D341Med (cell line): Measurements from ENCODE around the gene KIAA2012.

Experiments
- DNase-seq: peaks from one replicate; pipeline ENCODE4 v3.0.0; 2012; ENCODE audit warnings: low spot score

The KIAA2012 gene

DNA sequence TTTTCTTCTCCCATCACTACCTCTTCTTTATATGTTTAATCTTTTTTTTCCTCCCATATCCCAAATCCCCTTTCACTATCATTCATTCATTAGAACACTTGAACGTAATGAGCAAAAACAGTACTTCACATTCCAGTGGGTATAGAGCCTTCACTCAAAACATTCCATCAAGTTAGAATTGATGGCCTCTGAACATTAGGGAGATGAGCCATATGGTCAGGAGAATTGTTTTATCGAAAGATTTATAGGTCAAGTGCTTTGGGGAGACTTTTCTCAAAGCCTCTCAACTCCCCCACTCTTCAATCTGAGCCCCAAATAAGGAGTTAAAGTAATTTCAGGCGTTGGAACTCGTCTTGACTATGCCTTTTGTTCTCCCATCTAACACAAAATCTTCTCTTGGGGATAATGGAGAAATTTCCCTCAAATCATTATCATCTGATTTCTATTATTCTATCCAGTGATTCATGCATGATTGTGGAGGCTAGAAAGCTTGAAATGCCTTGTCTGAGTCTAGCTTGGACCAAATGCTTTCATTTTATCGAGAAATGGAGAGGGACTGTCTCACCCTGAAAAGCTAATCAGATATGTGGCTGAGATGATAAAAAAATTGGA is 79.2 kb downstream of the KIAA2012 start:
- DNase-seq, result no peak

- no peak for DNase-seq
Observed at GRCh38 chr2:202154613-202155012, 81.6 kb downstream of the KIAA2012 start.

GRCh38 chr2:202157211-202157990 is 84.3 kb downstream of the KIAA2012 start:
- DNase-seq, result no peak

- no peak for DNase-seq
Observed at GRCh38 chr2:202158796-202159195, 85.7 kb downstream of the KIAA2012 start.

- peak; percentile 38 for DNase-seq
Observed at GRCh38 chr2:202161151-202161835, 88.2 kb downstream of the KIAA2012 start.

GRCh38 chr2:202164411-202164810 is 91.4 kb downstream of the KIAA2012 start:
- no peak for DNase-seq

GRCh38 chr2:202165208-202165607 is 92.2 kb downstream of the KIAA2012 start:
- no peak for DNase-seq

DNA sequence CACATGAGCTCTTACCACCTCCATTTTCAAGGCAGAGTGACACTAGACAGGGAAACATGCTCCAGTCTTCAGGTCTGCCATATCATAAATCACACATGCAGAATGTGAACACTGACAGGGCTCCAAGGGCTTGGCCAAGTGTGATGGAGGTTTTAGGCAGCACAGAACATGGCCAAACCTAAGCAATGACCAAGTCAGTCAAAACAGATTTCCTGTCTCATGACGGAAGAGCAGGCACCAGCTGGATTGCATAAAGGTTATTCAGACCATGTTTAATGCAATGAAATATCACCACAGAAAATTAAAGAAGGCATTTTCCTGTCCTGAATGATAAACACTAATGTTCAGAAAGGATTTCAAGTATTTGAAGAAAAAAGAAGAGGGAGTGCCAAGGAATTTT is 92.9 kb downstream of the KIAA2012 start:
- DNase-seq, result no peak

GRCh38 chr2:202169131-202169530 is 96.1 kb downstream of the KIAA2012 start:
- DNase-seq, result no peak

- DNase-seq, result no peak
Observed at GRCh38 chr2:202169832-202170424, 96.9 kb downstream of the KIAA2012 start.

GRCh38 chr2:202171241-202171825 is 98.3 kb downstream of the KIAA2012 start:
- DNase-seq, result no peak

DNA sequence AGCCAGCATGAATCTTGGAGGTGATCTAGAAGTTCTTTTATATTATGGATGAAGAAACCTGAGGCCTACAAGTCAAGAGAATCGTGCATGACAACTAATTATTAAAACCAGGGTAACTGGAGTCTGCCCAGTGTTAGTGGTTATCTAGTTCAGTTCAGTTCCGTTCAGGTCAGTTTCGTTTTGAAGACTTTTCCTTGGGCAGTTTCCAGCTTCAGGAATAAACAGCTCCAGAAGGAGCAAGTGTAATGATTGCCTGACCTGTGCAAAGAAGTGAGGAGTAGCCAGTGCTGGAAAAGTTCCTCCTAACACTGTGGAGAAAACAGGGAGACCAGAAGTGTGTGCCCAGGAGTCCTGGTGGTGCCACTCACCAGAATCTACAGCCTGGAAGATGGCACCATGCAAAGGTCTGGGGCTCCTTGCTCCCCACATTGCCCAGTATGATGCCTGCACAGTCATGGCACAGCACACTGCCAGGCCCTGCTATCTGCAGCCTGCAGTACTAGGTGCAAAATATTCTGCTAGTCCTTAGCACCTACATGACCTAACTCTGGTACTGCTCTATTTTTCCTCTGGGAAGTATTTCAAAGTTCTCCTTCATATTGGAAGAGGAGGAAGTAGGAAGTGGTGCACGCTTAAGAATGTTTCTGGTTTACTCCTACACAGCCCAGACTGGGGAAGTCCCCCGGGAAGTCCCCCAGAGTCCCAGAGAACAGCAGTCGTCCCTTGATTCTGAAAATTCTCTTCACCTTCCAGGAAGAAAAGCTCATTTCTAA is 99.6 kb downstream of the KIAA2012 start:
- DNase-seq, result no peak

DNA sequence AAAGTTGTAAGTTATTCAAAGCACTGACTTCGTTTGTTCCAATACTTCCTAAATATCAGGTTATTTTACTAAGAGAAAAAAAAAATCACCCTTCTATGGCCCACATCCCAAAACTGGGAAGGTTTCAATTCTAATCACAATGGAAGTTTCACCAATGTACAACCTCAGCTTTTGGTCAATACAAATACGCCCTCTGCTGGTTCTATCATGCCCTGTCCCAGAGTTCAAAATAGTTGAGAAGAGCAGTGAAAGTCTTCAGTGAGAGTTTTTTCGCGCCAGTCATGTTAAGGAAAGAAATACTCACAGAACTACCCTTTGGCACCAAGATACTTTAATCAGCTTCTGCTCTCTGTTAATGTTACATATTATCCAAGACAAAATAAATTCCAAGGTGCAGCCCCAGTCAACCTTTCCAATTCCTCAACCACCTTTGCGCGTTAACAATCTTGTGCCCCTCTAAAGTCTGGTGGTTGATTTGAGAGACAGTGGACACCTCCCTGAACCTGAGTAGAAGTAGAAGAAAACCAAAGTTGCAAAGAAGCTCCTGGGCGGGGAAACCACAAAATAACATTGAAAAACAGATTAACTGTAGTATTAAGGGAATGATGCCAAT is 105.4 kb downstream of the KIAA2012 start:
- DNase-seq, result peak; percentile 50

GRCh38 chr2:202184557-202184956 is 111.5 kb downstream of the KIAA2012 start:
- no peak for DNase-seq

GRCh38 chr2:202185156-202185555 is 112.1 kb downstream of the KIAA2012 start:
- DNase-seq, result peak; percentile 74

DNA sequence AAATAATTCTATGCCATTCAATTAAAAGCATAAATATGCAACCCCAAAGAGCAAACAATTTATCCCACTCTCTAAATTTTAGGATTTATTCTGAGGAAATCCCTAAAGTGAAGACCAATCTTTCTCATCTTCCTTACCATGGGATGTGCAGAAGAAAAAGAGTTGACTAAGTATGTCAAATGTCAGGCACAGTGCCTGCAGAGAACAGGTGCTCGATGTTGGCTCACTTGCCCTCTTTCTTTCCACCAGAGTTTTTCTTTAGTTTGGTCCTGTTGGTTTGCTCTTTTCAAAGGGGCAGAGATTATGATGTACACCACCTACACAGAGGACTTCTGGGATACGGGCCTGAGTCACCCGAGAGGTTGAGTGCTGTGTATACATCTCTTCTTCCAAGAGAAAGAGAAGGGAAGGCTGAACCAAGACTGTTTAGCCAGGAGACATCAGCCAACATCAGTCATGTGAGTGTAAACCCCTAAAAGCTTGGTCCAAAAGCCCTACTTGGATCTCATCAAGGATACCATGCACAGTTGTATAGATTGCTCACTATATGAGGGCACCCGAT is 113.7 kb downstream of the KIAA2012 start:
- no peak for DNase-seq

- DNase-seq, result no peak
Observed at GRCh38 chr2:202187570-202187969, 114.5 kb downstream of the KIAA2012 start.

GRCh38 chr2:202193305-202193704 is 120.2 kb downstream of the KIAA2012 start:
- DNase-seq, result no peak

DNA sequence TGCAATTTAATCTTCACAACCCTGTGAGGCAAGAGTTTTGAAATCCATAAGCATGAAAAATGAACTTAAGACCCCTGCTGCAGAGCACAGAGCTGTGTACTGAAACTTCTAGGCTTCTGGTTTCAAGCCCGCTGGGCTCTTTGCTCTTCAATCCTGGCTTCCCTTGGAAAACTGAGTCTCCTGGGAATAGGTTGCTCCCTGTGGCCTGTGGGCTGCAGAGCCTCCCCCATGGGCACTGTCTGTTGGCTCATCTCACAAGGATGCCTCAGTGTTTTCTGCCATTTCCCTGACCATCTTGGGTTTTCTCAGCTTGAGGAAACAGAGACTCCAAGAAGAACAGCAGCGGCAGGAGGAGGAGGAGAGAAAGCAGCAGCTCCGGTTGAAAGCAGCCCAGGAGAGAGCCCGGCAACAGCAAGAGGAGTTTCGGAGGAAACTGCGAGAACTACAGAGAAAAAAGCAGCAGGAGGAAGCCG is 120.9 kb downstream of the KIAA2012 start:
- no peak for DNase-seq

GRCh38 chr2:202194418-202194817 is 121.4 kb downstream of the KIAA2012 start:
- DNase-seq, result no peak

- DNase-seq, result no peak
Observed at GRCh38 chr2:202196727-202197126, 123.7 kb downstream of the KIAA2012 start.
